GM19372 (cell line): ENCODE data around the gene INPP5D.
"Not testable (repeated sequence)": the region's sequence is repeated elsewhere in the genome, so short reads cannot be mapped to it uniquely, and the experiment has no call there.

Experiments used
- ATAC-seq: cut with Tn5 transposase; IDR thresholded peaks from one replicate; pipeline ENCODE4 v1.9.1; 2021; ENCODE audit warnings: mild to moderate bottlenecking, low read depth, moderate library complexity; ENCODE audit not compliant: unreplicated experiment

The INPP5D gene

DNA sequence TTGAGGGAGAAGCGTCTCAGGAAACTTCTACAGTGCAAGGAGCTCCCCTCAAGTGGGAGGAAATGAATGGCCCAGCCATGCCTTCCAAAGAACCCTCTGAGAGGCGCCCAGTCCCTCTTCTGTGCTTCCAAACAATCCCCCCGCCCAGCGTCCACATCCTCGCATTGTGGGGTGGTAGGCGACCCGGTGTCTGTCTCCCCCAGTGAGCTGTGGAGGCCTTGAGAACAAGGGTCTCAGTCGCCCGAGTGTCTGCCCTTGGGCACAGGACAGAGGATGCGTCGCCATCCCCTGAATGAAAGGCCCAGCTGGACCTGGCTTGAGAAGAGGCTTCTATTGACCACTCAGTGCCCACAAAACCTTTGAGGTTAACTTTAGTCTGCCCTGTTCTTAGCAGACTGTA is 29.7 kb downstream of the INPP5D start:
- no peak for ATAC-seq

DNA sequence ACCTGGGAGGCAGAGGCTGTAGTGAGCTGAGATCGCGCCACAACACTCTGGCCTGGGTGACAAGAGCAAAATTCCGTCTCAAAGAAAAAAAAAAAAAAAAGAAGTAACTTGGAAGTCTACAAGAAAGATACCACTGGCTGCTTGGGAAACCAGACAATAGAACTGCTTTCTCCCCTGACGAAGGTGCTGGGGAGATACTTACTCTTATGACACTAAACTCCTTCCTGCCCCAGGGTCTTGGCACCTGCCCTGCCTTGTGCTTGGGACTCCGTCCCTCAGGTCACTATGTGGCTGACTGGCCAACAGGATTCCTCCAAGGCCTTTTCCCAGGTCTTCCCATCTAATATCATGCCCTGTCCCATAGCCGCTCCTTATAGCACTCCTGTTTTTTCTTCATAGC is 30.7 kb downstream of the INPP5D start:
- ATAC-seq, result no peak

DNA sequence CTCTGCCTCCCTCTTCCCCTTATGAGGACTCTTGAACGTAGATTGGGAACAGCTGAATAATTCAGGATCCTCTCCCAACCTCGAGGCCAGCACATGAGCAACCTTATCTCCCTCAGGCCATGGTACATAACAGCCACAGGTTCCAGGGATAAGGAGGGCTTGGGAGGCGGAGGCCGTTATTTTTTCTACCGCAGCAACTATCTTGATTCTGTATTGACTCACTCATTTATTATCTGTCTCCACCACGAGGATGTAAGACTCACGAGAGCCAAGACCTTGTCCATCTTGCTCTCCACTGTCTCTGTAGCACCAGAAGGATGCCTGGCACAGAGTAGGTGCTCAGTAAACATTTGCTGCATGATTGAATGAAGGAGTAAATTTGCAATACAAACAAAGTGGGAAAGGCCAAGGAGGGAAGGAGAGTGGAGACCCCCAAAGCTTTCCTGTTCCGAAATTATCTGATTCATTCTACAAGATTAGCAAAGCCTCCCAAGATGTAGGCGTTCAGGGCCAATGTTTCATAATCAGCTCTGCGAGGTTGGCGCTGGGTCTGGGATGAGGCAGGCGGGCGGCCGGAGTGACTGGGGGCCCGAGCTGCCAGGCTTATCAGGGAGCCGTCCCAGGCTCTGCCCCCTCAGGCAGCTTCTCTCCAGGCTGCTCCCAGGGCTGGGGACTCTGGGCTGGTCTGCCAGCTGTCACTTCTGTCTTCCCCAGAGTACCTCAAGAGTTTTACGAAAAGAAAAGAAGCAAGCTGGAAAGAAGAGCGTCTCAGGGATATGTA is 31.6 kb downstream of the INPP5D start:
- ATAC-seq, result no peak

GRCh38 chr2:233092432-233093165 is 32.5 kb downstream of the INPP5D start:
- no peak for ATAC-seq

DNA sequence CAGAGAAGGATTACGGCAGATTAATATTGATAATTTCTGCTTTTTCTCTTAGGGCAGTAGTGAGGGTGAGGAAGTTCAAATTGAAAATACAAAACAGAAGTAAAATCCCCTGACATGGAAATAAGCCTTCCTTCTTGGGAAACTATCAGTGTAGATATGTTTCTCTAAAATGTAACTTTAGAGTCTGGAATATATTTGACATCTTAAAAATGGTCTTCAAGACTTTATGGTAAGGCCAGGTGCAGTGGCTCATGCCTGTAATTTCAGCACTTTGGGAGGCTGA is 33.0 kb downstream of the INPP5D start:
- no peak for ATAC-seq

DNA sequence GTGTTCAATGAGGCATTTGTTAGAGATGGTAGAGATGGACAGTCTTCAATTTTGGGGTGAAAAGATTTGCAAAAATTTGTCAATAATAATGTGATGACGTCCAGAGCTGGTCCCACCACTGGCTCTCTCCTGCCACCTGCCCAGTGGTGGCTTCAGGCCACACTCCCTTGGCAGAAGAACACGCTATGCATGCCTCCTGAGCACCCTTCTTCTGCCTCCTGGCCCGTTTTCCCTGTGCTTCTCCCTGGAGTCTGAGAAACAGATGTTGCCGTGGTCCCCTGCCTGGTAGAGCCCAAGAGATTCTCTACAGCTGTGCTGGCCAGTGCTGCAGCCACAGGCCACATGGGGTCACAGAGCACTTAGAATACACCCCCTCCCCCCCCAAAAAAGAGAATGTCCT is 33.6 kb downstream of the INPP5D start:
- ATAC-seq, result no peak

- ATAC-seq, result no peak
Measured at GRCh38 chr2:233094614-233095013, 34.5 kb downstream of the INPP5D start.

DNA sequence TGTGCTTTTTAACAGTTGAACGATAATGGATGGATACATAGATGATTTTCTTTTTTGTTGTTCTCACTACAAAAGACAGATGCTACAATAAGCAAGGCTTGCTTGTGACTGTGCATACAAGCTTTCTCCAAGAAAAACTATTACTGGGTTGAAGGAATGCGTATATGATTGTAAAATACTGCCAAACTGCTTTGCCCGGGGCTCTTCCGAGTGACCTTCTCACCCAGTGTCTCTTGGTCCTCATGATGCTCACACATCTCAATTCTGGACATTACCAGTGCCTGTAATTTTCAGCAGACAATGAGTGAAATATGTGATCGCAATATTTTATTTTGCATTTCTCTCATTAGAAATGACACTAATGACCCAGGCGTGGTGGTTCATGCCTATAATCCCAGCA is 35.9 kb downstream of the INPP5D start:
- no peak for ATAC-seq

- no peak for ATAC-seq
Measured at GRCh38 chr2:233098618-233099017, 38.5 kb downstream of the INPP5D start.

- not testable (repeated sequence) for ATAC-seq
Measured at GRCh38 chr2:233099820-233100191, 39.7 kb downstream of the INPP5D start.

DNA sequence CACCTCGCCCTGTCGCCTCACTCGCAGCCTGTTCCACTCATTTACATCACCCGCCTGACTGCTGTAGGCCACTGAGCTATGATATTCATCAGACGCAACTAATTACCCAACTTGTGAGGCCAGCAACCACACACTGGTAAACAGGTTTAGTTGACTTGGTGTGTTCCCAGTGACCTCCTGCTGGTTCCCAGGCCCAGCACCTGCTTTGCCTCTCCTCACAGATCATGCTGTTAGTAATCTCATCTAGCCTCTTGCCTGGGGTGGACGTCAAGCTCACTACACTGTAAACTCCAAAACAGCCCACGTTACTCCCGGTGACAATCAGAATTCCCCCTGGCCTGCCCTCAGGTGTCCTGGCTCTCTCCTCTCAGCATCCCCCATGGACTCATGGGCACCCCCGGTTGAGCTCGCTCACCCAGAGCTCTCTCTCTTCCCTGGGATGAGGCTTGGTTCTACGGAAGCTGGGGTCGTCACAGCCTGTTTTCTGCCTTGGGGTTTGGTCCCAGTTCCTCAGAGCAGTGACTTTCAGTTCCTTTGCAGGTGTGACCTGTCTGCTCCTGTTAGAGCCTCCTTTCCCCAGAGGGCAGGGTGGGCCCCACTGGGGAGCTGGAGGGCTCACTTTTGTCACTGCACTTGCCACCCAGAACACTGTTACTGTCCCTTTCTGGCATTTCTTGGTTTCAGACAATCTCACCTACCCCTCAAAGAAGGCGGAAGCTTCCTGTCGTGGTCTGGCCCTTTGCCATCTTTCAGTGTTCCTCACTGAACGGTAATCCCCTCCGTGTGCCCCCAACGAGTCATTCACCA is 40.3 kb downstream of the INPP5D start:
- peak; percentile 77 for ATAC-seq

- no peak for ATAC-seq
Measured at GRCh38 chr2:233101141-233101540, 41.0 kb downstream of the INPP5D start.

DNA sequence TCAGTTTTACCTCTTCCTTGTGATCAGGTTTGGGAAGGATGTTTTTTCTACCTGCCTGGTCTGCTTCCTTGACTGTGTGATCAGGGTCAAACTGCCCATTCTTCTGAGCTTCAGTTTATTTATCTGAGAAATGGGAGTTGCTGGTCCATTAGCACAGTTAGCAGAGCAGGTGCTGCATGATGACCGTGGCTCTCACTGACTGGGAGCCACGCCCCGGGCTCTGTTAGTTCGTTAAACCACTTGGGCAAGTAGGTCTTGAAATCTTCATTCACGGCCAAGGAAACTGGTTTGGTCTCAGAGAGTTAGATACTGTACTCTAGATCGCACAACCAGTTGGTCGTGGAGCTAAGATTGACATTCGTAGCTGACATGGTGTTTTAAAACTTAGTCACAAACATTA is 41.7 kb downstream of the INPP5D start:
- no peak for ATAC-seq

- no peak for ATAC-seq
Measured at GRCh38 chr2:233105156-233105895, 45.2 kb downstream of the INPP5D start.

DNA sequence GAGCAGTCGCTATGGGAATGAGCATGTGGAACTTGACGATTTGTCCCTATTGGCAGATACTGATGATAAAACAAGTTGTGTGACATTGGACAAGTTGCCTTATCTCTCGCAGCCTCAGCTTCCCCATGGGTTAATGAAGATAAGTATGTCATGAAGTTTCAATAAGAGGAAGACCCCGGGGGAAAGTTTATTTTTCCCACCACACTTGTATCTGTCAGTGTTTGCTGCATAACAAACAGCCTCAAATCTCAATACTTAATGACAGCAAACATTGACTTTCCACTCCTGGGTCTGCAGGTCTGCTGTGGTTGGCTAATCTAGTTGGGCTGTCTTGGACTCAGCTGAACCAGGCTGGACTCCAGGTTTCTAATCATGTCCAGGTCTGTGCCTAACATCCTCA is 45.8 kb downstream of the INPP5D start:
- ATAC-seq, result no peak

DNA sequence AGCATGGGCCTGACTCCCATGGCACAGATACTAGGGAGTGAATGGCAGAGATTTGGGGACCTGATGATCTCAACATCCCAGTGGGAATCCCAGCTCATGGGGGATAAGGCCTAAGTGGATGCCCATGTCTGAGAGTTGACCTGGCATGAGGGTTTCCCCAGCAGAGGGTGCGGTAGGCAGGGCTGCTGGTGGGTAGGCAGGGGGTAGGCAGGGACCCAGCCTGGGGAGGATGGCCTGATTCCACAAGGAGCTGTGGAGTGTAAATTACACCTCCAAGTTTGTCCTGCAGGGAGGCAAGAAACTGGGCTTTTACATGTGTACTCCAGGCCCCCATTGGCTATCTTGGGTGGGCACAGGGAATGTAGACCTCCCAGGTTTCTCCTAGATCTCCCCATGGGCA is 46.9 kb downstream of the INPP5D start:
- ATAC-seq, result no peak

DNA sequence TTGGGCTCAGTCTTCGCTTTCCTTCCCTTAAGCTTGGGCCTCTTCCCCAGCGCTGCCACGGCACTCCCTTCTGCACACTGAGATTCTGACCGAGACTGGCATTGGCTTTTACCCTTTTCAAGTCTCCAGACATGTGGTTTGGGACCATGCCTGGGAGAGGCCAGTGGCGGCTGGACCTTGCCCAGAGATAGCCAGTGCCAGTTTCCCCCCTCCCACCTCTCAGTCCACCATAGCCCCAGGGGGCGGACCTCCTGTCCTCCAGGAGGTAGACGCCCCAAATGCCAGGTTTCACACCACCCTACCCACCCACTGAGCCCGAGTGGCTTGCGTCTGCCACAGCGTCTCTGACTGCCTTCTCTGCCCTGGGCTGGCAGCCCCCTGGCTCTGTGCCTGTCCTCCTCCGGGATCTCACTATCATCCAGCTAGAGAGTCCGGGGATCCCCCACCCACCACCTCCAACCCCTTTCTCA is 47.7 kb downstream of the INPP5D start:
- no peak for ATAC-seq

DNA sequence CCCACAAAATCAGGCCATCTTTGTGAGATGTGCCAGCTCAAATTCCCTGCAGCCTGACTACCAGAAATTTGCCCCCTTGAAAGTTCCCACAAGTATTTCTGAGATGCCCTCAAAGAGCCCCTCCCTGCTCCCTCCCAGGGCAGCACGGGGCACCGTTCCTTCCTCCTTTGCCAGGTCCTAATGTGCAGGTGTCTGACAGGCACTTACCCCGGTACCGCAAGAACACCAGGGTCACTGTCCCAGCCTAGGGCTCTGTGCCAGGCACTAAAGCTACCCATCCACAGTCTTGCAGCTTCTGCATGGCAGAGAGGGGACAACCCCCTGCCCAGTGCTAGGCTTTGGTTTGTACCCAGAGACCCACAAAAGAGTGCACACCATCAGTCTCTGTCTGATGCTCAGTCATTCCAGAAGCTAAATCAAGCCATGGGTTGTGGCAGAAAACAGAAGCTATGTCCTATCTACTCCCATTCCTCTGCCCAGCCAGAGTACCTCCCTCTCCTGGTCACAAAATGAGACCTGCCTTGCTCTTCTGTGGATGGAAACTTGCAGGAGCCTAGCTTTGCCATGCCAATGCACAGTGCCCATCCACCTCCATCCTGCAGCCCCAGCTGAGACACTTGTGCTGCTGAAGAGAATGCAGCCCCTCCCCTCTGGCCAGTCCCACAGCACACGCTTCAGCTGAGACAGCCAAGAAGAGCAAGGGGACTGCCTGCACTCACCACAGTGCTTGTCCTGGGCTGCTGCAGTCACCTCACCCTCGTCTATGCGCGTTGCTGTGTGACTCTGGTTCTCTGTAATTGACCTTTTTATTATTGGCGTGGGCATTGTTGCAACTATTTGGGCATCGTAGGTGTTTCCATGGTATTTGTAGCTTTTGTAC is 48.7 kb downstream of the INPP5D start:
- no peak for ATAC-seq

DNA sequence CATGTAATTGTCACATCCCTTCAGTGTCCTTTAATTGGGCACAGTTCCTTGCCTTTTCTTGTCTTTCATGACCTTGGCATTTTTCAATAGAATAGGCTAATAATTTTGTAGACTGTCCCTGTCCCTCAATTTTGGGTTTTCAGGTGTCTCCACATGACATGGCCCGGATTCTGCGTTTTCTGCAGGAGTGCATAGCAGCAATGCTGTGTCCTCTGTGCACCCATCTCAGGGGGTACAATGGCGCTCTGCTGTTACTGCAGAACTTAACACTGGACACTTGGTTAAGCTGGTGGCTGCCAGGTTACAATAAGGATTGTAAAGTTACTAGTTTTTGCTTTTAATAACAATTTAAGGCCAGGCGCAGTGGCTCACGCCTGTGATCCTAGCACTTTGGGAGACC is 51.3 kb downstream of the INPP5D start:
- ATAC-seq, result no peak

DNA sequence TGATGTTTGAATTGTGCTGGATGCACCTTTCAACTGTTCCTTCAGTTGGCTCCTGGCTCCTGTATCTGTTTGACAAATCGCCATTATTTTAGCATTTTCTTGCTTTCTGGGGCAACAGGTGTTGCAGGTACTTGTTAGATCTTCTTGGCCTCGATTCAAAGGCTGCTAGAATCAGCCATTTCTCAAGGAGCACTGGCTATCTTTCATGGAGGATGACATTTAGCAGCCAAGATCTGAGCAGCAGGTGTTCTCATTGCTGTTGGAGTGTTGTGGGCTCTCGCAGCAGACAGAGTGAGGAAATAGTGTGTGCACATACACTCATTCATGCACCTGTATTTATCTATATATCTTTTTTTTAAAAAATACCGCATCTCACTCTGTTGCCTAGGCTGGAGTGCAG is 52.2 kb downstream of the INPP5D start:
- ATAC-seq, result no peak
